AG09309 (cell line): ENCODE measurements around the gene KDELR1.

Experiments
- DNase-seq: peaks from one replicate; pipeline ENCODE4 v3.0.0-alpha.2; 2010; ENCODE audit warnings: low read depth
- H3K4me3 ChIP-seq: 2 replicates; pipeline ENCODE4 v1.5.1; 2011; ENCODE audit warnings: mild to moderate bottlenecking, low read depth, low read length, moderate library complexity; ENCODE audit not compliant: control insufficient read depth
- CTCF ChIP-seq: IDR thresholded peaks from 2 replicates; pipeline ENCODE4 v1.5.1; 2011; ENCODE audit warnings: mild to moderate bottlenecking, low read depth, low read length, inconsistent platforms; ENCODE audit not compliant: insufficient read depth, control insufficient read depth; ENCODE audit errors: missing control alignments

Gene KDELR1

GRCh38 chr19:48405850-48406249 lies 14.5 kb upstream of the KDELR1 start:
- TF ChIP-seq CTCF = no peak
- DNase-seq = no peak
- H3K4me3 ChIP-seq = no peak overlapping the region

DNA sequence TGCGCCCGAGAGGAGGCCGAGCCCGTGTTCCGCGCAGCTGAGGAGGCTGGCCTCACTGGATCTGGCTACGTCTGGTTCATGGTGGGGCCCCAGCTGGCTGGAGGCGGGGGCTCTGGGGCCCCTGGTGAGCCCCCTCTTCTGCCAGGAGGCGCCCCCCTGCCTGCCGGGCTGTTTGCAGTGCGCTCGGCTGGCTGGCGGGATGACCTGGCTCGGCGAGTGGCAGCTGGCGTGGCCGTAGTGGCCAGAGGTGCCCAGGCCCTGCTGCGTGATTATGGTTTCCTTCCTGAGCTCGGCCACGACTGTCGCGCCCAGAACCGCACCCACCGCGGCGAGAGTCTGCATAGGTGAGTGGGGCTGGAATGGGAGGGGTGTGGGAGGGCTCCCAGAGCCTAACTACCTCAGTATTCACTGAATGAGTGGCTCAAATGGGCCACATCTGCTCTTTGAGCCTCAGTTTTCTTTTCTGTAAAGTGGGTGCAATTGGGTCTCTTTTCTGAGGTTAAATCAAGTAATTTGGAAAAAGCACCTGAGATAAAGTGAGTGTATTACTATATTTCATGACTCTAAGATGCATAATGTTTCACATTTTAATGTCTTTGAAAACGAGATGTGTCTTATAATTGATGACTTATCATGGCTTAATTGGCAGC lies 13.8 kb upstream of the KDELR1 start:
- no peak overlapping the region for H3K4me3 ChIP-seq
- no peak for DNase-seq
- no peak for TF ChIP-seq CTCF

DNA sequence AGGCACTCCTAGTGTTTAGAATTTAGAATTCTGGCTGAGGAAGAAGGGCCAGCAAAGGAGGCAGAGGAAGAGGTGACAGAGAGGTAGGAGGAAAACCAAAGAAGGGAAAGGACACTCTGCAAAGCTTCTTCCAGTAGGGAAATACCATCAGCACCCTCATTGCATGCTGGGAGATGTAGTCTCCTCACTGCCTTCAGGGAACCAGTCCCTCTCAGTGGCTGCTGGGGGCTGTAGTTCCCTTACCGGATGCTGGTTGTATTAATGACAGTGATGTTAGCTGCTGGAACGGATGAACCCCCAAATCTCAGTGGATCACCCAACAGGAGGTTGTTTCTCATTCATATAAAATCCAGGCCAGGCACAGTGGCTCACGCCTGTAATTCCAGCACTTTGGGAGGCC lies 12.3 kb upstream of the KDELR1 start:
- DNase-seq = no peak
- TF ChIP-seq CTCF = no peak
- no peak overlapping the region for H3K4me3 ChIP-seq

- H3K4me3 ChIP-seq = no peak overlapping the region
- TF ChIP-seq CTCF = no peak
- DNase-seq = no peak
Measured at GRCh38 chr19:48401287-48401686, 9.9 kb upstream of the KDELR1 start.

DNA sequence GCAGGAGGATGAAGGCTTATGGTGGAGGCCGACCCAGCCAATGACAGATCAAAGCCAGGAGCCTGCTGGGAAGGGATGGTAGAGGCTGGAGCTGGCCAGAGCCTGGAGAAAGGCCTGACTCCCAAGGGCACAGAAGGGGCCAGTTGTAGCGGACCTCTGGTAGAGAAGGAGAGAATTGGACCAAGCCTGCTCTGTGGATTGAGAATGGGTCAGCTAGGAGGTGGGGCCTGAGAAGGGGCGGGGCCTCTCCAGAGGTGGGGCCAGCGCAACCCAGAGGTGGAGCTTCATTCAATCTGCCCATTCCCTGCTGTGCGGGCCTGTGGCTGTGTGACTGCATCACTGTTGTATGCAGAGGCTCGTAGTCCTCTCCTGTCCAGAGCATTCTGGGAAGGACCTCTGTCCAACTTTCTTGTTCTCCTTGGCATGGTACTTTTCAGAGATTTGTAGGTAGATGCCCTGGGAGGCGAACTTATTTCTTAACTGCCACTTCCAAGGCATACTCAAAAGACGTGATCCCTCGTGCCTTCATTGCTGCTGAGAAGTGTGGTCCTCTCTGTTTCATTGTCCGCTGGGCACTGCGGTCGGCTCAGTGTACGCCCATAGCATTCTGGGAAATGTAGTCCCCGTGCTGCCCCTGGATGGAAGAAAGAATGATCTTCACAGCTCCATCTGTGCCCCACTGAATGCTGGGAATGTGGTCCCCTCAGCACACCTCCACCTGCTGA lies 8.8 kb upstream of the KDELR1 start:
- TF ChIP-seq CTCF = no peak
- H3K4me3 ChIP-seq = peak overlapping the region; percentile 14
- DNase-seq = no peak

DNA sequence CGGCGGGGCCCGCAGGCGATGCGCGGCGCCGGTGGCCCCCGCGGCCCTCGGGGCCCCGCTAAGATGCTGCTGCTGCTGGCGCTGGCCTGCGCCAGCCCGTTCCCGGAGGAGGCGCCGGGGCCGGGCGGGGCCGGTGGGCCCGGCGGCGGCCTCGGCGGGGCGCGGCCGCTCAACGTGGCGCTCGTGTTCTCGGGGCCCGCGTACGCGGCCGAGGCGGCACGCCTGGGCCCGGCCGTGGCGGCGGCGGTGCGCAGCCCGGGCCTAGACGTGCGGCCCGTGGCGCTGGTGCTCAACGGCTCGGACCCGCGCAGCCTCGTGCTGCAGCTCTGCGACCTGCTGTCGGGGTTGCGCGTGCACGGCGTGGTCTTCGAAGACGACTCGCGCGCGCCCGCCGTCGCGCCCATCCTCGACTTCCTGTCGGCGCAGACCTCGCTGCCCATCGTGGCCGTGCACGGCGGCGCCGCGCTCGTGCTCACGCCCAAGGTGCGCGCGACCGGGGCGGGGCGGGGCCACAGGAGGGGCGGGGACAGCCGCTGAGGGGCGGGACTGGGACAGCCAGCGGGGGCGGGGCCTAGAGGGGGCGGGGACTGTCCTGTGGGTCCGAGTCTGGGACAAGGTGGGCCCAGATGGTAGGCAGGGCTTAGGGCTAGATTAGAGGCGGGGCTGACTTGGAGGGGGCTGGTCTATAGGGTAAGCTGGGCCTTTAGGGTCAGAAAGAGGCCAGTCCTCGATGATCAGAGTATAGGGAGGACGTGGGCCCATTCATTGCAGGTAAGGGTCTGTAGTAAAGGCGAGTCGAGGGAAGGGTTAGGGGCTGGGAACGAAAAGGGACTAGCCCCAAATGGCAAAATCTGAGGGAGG lies 7.3 kb upstream of the KDELR1 start:
- DNase-seq = no peak
- no peak for TF ChIP-seq CTCF
- H3K4me3 ChIP-seq = peak overlapping the region; percentile 50
